Activated effector memory CD4-positive, alpha-beta T cell treated with Interleukin-2 at 50 U/mL for 16 hours (primary cell): ENCODE data around the gene EMP2.
"Not testable (repeated sequence)": the region's sequence is repeated elsewhere in the genome, so short reads cannot be mapped to it uniquely, and the experiment has no call there.

Source experiments
- DNase-seq: peaks from one replicate; pipeline ENCODE4 v3.0.0-alpha.2; 2020

The EMP2 gene, protein sequence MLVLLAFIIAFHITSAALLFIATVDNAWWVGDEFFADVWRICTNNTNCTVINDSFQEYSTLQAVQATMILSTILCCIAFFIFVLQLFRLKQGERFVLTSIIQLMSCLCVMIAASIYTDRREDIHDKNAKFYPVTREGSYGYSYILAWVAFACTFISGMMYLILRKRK

GRCh38 chr16:10579965-10580882 lies at the start of gene EMP2:
Gene EMP2, minus strand, starts transcription at chr16:10580598. Its CDS starts 32,981 bp downstream, at chr16:10547617.
- DNase-seq, result no peak

- no peak for DNase-seq
Observed at GRCh38 chr16:10629592-10629963, 49.2 kb upstream of the EMP2 start.

DNA sequence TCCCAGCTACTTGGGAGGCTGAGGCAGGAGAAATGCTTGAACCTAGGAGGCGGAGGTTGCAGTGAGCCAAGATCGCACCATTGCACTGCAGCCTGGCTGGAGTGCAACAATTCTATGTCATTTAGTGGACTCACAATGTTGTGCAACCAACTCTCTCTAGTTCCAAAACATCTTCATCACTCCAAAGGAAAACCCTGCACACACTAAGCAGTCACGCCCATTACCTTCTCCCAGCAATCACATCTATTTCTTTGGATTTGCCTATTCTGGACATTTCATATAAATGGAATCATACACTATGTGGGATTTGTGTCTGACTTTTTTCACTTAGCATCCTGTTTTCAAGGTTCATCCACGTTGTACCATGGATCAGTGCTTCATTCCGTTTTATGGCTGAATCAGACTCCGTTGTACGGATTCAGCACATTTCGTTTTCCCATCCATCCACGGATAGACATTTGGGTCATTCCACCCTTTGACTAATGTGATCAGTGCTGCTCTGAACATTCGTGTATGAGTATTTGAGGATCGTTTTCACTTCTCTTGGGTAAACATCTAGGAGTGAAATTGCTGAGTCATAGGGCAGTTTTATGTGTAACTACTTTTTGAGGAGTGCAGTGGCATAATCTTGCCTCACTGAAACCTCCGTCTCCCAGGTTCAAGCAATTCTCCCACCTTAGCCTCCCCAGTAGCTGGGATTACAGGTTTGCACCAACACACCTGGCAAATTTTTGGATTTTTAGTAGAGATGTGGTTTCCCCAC lies 45.4 kb upstream of the EMP2 start:
- DNase-seq, result no peak

DNA sequence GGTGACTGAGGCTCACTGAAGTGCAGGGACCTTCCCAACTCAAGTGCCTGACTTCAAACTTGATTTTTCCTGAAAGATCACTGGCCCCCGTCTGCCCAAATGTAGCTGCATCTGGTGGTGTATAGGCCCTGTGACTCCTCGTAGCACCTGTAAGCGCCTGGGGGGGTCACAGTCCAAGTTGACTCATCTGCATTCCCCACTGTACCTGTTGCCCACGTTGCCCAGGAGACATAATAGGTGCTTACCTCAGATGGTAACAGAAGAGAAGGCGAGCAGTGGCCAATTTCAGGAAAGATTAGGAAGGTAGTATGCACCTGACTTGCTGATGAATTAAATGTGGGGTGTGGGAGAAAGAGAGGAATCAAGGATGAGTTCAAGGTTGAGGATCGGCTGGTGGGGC lies 44.1 kb upstream of the EMP2 start:
- no peak for DNase-seq

DNA sequence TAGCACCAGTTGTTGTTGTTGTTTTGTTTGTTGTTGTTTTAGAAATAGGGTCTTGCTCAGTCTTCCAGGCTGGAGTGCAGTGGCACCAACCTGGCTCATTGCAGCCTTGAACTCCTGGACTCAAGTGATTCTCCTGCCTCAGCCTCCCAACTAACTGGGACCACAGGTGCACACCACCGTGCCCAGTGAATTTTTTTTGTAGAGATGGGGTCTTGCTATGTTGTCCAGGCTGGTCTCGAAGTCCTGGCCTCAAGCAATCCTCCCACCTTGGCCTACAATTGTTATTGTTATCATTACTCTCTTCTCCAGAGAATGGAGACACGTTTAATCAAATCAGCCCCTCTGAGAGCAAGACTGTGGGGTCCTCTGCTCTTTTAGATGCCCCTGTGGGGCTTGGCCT lies 42.7 kb upstream of the EMP2 start:
- DNase-seq, result no peak

DNA sequence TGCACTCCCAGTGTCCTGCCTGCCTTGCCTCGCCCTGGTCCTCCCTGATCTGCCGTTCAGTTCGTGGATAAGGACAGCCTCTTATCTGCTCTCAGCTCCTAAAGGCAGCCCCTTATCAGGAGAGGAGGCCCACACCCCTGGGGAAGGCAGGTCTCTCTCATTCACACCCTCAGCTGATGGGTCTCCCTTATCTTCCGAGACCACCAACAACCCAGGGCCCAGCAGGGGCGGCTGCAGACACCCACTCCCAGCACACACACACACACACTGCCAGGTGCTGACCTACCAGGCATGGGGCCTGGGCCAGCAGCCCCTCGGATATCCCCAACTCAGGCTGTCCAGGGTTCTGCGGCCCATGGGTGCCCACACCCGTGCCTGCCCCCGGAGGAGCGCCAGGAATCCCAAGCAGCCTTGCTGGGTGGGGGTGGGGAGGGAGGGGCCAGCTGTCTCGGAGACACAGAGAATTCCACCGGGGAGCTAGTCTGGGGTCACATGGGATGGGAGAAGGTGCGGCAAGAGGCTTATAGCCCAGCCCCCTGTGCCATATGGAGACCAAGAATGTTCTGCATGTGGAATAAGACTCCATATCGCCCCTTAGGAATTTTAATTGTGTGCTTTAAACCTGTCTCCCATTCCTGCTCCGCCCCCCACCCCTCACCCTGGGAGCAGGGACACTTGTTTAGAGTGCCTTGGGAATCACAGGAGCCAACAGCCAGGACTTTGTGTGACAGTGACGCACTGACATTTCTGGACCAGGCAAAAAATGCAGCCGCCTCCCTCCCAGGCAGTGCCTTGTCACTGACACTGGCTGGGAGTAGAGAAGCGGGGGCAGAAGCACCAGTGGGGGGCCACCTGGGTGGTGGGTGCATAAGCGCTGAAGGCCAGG lies 41.9 kb upstream of the EMP2 start:
- no peak for DNase-seq

DNA sequence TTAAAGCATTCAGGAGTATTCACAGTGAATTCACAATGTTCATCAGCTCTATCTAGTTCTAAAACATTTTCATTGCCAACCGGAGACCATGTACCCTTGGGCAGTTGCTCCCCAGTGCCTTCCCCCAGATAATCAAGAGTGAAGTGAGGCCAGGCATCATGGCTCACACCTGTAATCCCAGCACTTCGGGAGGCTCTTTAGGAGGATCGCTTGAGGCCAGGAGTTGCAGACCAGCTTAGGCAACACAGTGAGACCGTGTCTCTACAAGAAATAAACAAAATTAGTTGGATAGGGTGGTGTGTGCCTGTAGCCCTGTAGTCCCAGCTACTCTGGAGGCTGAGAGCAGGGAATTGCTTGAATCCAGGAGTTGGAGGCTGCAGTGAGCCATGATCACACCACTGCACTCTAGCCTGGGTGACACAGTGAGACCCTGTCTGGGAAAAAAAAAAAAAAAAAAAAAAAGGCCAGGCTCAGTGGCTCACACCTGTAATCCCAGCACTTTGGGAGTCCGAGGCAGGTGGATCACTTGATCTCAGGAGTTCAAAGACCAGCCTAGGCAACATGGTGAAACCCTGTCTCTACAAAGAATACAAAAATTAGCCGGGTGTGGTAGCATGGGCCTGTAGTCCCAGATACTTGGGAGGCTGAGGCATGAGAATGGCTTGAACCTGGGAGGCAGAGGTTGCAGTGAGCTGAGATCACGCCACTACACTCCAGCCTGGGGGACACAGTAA lies 41.0 kb upstream of the EMP2 start:
- DNase-seq, result not testable (repeated sequence)

DNA sequence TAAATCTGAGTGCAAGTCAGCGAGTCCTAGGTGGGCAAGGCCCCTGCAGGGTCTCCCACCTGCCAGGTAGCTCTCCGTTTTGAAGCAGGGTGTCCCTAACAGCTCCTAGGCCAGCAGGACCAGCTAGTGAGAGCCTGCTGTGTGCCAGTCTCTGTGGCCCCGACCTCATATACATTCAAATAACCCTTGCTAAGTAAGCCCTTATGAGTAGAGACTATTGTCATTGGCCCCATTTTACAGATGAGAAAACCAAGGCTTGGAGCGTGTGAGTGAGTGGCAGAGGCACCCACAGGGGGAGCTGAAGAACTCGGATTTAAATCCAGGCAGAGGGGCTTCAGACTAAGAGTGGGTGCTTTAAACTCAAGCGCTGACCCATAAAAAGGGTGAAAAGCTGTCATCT lies 39.7 kb upstream of the EMP2 start:
- DNase-seq, result no peak

GRCh38 chr16:10619271-10619849 lies 39.0 kb upstream of the EMP2 start:
- DNase-seq, result no peak

- no peak for DNase-seq
Observed at GRCh38 chr16:10618710-10619209, 38.4 kb upstream of the EMP2 start.

DNA sequence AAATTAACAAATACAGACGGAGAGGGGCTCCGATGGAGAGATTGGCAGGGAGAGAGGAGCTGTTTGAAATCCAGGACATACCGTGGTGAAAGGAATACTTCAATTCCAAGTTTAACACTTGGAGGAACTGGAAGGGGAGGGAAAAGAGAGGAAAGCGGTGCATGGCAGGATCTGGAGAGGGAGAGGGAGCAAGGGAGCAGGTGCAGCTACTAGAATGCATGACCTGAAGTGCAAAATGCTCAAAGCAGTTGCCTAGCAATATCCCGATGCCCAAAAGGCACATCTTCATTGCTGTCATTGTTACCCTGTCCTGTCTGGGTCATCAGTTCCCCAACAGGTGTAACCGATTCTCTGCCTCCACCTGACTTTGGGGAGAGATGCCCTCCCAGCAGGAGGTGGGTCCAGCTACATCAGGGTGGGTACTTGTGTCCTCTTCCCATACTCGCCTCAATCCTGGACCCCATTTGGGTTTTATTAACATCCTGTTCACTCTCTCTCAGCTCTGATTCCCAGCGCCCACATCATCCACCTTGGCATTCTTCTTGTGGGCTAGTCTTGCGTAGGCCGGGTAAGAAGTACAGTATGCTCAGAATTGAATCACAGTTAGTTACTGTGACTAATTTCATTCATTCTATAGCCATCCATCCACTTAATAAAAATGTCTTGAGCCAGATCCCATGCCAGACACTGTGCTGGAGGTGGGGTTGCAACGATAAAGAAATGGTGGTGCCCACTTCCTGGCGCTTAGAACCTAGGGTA lies 37.4 kb upstream of the EMP2 start:
- DNase-seq, result no peak

GRCh38 chr16:10616756-10617640 lies 36.6 kb upstream of the EMP2 start:
- DNase-seq, result no peak

DNA sequence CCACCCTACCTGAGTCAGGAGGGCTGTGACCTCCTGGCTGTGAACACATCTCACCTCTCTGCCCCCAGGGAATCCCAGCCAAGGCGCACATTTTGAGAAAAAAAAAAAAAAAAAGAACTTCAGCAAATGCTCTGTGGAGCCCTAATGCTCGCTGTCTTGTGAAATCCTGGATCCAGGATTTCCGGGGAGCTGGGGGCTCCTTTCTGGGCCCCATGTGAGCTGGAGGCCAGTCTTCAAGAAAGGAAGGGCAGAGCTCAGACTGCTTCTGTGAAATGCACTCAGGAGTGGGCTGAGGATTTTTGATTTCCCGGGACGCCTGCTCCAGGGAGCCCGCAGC lies 36.0 kb upstream of the EMP2 start:
- no peak for DNase-seq

- DNase-seq, result no peak
Observed at GRCh38 chr16:10614685-10615084, 34.3 kb upstream of the EMP2 start.

- DNase-seq, result no peak
Observed at GRCh38 chr16:10613785-10614485, 33.5 kb upstream of the EMP2 start.

GRCh38 chr16:10612649-10613179 lies 32.3 kb upstream of the EMP2 start:
- DNase-seq, result no peak

DNA sequence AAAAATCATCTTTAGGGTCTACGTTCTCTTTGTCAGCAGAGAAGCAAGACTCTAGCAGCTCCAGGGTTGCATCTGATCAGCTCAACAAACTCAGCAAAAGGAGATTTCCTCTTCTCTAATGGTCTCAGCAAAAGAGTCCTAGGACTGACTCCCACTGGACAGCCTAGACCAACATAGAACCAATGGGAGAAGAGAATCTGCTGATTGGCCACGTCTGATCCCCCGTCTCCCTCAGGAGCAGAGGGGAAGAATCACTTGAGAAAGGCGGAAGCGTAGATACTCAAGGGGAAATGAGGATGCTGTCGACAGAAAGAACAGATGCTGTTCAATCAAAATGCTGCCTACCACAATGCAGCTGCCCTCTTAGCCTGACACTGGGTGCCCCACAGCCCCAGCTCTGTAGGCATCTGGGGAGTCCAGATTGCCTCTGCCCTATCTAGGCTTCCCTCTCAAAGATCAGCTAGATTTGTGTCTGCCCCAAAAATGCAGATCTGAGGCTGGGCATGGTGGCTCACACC lies 31.5 kb upstream of the EMP2 start:
- DNase-seq, result no peak

- no peak for DNase-seq
Observed at GRCh38 chr16:10610499-10611184, 30.2 kb upstream of the EMP2 start.
